Measurements from ENCODE around the gene ERO1B.
"Not testable (repeated sequence)": the region's sequence is repeated elsewhere in the genome, so short reads cannot be mapped to it uniquely, and the experiment has no call there.

The ERO1B gene, protein sequence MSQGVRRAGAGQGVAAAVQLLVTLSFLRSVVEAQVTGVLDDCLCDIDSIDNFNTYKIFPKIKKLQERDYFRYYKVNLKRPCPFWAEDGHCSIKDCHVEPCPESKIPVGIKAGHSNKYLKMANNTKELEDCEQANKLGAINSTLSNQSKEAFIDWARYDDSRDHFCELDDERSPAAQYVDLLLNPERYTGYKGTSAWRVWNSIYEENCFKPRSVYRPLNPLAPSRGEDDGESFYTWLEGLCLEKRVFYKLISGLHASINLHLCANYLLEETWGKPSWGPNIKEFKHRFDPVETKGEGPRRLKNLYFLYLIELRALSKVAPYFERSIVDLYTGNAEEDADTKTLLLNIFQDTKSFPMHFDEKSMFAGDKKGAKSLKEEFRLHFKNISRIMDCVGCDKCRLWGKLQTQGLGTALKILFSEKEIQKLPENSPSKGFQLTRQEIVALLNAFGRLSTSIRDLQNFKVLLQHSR

DNA sequence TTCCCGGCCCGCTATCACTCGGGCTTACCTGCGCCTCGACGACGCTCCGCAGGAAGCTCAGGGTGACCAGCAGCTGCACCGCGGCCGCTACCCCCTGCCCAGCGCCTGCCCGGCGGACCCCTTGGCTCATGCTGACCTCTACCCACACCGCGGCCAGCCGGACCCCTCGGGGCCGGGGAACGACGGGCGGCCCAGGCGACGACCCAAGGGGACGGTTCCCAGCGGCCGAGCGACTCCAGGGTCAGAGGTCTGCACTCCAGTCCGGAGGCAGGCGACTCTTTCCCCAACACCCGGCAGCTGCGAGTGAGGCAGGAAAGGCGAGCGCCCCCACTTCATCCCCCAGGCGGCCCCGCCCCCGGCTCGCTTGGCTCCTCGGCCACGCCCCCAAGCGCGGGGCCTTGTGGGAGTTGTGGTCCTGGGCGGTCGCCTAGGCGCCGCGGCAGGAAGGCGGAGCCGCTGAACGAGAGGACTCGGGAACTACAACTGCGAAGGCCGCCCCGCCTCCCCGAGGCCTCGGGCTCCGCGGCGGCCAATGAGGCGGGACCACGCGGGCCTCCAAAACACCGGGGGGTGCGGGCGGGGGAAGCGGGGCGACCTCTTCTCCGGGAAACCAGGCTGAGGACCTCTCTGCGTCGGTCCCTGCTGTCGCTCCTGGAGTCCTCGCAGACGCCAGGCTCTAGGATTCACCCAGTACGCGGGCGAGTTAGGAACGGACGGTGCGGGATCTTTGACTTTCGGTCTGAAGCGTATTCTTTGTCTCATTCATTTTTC, at the start of gene ERO1B:
TSS of gene ERO1B (minus strand) at position 305 of the 771 bp plus-strand sequence. CDS start at position 130, 175 bp downstream.
- DNase-seq (ENCODE audit: low read depth in 2 of 2, low spot score in 1 of 2), result peak; percentile 86 to 95

DNA sequence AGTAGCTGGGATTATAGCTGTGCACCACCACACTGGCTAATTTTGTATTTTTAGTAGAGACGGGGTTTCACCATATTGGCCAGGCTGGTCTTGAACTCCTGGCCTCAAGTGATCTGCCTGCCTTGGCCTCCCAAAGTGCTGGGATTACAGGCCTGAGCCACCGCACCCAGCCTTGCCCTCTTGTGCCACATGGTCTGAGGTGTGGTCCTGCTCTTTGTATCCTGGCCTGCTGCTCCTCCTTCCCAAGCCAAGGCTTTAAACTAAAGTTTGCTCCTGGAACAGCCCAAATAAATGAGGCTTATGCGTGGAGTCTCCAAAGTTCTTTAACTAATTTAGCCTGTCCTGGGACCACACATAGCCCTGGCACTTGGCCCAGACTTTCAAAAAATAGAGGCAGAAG, 49.7 kb upstream of the ERO1B start:
- DNase-seq (ENCODE audit: low read depth in 2 of 2, low spot score in 1 of 2), result not testable (repeated sequence)

DNA sequence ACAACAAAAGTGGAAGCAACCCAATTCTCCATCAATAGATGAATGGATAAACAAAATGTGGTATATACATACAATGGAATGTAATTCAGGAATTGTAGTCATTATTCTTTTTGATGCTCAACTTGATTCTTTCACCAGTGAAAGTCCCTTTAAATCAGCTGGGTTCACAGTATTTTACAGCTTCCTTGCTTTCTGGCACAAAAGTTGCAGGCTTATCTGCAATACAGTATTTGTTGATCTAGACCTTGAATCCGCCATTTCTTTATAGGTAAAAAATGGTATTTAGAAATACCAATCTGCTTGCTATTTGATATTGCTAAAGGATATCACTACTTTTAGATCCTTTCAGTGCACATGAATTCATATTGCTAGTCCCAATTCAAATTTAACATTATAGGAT, 44.7 kb upstream of the ERO1B start:
- DNase-seq (ENCODE audit: low read depth in 2 of 2, low spot score in 1 of 2), result no peak

DNA sequence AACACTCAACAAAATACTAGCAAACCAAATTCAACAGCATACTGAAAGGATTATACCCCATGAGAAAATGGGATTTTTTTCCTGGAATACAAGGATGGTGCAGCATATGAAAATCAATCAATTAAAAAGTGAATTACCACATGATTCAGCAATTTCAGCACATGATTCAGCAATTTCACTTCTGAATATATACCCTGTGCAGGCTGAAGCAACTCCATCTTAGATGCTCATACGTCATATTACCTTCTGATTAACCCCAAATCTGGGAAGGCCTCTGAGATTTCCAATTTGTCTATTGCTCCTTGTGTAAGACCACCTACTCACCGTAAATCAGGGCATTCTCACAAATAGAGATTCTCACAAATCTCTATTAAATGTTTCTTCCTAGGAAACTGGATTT, 43.8 kb upstream of the ERO1B start:
- no peak for DNase-seq (ENCODE audit: low read depth in 2 of 2, low spot score in 1 of 2)

DNA sequence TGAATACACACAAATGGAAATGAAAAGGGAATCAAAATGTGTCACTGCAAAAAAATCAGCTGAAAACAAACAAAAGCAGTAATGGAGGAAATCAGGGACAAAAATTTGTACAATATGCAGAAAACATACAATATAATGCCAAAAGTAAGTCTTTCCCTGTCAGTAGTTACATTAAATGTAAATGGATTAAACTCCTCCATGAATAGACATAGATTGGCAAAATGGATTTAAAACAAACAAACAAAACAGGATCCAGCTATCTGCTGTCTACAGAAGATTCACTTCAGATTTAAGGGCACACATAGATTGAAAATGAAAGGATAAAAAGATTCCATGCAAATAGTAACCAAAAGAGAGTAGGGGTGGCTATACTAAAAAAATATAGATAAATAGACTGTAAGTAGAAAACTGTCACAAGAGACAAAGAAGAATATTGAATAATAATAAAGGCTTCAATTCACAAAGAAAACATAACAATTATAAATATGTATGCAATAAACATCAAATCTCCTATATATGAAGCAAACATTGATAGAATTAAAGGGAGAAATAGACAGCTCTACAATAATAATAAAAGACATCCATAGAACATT, 42.2 kb upstream of the ERO1B start:
- DNase-seq (ENCODE audit: low read depth in 2 of 2, low spot score in 1 of 2), result no peak

DNA sequence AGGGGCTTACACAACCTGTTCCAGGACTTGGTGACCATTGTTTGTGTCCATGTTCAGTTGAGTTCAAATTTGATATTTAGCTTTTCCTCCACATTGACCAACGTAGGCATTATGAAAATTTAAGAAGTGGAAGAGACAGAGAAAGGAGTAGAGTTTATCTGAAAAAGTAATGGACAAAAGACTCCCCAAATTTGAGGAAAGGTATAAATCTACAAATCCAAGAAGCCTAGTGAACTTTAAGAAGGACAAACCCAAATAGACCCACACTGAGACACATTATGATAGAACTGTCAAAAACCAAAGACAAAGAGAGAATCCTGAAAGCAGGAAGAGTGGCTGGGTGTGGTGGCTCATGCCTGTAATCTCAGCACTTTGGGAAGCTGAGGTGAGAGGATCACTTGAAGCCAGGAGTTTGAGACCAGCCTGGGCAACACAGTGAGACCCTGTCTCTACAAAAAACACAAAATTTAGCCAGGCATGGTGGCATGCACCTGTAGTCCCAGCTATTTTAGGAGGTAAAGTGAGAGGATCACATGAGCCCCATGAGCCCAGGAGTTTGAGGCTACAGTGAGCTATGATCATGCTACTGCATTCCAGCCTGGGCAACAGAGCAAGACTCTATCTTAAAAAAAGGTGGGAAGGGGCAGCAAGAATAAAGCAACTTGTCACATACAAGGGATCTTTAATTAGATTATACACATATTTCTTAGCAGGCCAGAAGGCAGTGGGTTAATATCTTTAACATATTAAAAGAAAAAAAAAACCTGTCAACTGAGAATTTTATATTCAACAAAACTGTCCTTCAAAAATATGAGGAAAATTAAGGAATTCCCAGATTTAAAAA, 41.0 kb upstream of the ERO1B start:
- no peak for DNase-seq (ENCODE audit: low read depth in 2 of 2, low spot score in 1 of 2)

DNA sequence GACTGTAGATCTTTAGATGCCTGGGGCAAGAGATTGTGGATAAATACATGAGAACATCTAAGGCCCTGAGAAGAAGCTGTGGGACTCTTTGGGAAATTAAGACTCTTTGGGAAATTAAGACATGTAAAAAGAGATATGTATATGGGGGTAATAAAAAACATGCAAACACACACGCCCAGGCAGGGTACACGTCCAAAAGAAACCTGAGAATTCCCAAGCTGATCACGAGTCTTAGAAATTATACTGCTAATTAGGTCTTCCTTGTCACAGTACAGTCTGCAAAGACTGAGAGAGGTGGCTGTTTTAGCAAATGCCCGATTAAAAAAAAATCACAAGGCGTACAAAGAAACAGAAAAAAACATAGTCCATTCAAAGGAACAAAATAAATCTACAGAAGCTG, 39.3 kb upstream of the ERO1B start:
- DNase-seq (ENCODE audit: low read depth in 2 of 2, low spot score in 1 of 2), result no peak

DNA sequence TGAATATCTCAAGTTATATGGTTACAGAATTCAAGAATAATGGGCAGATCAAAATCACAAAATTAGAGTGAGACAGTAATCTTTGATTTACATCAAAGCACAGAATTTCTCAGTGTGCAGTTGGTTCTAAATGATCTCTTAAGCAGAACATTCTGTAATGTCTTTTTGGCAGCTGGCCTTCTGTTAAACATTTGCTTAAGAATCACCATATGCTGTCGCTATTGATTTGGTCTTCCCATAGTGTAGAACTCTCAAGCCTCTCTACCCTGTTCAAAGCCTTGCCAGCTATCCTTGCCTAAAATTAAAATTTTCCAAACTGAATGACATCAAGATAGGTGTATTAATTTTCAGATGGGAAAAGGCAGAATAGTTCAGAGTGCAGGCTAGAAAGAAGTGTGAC, 38.9 kb upstream of the ERO1B start:
- DNase-seq (ENCODE audit: low read depth in 2 of 2, low spot score in 1 of 2), result no peak

DNA sequence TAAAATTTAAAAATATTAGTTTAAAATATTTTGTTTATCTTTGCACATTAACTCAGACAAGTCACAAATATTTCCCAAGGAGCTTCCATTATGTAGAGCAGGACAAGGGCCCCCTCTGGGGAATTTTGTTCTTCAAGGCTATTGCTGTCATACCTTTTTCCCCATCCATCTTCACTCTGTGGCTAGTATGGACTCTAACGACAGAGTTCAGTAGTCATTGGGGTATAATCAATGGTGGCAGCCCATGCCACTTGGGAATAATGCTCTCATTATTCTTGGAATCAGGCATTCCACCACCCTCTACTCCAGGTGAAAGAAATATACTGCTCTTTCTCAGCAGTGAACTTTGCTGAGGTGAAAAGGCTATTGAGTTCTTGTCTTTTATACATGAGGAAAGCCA, 38.5 kb upstream of the ERO1B start:
- no peak for DNase-seq (ENCODE audit: low read depth in 2 of 2, low spot score in 1 of 2)

DNA sequence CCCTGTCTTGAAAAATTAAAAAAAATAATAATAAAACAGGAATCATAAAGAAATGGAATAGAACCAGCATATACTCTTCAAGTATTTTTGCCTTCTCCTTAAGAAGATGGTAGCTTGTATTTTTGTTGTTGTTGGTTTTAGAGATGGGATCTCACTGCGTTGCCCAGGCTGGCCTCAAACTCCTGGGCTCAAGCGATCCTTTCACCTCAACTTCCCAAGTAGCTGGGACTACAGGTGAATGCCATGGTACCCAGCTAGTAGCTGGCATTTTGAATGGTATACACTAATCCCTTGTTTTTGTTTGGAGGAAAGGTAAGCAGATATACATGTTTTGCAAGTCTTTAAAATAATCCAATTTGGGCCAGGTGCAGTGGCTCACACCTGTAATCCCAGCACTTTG, 34.7 kb upstream of the ERO1B start:
- DNase-seq (ENCODE audit: low read depth in 2 of 2, low spot score in 1 of 2), result no peak

DNA sequence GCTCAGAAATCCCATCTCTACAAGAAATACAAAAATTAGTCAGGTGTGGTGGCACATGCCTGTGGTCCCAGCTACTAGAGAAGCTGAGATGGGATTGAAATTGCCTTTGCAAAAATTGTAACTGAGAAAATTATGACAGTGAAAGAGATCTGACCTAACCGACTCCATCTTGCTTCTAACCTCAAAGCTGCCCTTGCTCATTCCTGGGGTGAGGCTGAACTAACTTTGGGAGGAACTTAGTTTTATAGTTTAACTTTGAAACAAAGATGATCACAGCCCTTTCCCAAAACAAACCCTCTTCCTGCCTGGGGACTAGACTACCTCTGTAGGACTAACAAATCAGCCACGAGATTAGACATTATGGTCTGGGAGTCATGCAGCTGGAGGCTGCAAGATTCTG, 33.8 kb upstream of the ERO1B start:
- no peak for DNase-seq (ENCODE audit: low read depth in 2 of 2, low spot score in 1 of 2)

DNA sequence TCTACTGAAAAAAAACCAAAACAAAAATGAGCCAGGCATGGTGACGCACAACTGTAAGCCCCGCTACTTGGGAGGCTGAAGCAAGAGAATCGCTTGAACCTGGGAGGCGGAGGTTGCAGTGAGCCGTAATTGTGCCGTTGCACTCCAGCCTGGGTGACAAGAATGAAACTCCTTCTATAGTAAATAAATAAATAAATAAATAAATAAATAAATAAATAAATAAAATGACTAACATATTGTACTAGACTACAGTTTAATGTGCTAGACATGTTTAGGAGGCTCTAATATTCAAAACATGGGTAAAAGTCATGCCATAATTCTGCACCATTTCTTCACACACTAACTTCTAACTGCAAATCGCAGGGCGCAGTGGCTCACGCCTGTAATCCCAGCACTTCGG, 33.3 kb upstream of the ERO1B start:
- DNase-seq (ENCODE audit: low read depth in 2 of 2, low spot score in 1 of 2), result no peak

DNA sequence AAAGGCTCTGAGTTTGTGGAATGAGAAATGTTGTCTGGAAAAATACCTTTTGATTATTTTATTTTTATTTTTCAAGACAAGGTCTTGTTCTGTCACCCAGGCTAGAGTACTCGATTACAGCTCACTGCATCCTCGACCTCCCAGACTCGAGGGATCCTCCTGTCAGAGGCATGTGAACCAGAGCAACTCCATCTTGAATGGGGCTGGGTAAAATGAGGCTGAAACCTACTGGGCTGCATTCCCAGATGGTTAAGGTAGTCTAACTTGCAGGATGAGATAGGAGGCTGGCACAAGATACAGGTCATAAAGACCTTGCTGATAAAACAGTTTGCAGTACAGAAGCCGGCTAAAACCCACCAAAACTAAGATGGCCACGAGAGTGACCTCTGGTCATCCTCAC, 32.3 kb upstream of the ERO1B start:
- DNase-seq (ENCODE audit: low read depth in 2 of 2, low spot score in 1 of 2), result not testable (repeated sequence)

DNA sequence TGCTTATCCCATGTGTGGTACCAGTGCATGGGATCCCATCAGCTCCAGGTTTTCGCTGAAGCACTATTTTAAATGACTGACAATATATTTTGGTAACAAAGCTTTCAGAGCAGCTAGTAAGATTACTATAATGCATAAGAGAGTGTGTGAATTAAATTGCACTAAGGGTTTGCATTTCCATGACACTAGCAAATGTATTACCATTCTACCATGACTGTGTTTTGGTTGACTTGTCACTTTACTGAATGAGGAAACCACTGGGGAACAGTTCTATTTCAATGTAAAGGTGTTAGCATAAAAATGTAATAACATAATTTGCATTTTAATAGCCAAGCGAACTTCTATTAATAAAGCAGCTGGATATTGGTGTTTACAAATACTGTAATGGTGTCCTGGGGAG, 31.7 kb upstream of the ERO1B start:
- DNase-seq (ENCODE audit: low read depth in 2 of 2, low spot score in 1 of 2), result no peak

DNA sequence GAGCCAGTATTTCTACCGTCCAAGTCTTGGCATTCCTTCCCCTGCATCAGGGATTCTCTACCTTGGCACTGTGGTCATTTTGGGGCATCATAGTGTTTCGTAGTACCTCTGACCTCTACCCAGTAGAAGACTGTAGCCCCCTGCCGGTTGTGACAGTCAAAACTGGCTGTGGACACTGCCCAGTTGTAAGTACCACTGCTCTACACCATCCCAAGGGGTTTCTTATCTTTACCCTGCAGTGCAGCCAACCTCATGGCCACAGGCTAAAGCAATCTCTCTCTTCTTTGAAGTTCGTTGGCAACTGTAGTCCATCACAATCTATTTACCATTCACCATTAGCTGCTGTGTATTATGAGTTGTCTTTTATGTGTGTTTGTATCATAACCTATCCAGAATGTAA, 29.3 kb upstream of the ERO1B start:
- no peak for DNase-seq (ENCODE audit: low read depth in 2 of 2, low spot score in 1 of 2)

DNA sequence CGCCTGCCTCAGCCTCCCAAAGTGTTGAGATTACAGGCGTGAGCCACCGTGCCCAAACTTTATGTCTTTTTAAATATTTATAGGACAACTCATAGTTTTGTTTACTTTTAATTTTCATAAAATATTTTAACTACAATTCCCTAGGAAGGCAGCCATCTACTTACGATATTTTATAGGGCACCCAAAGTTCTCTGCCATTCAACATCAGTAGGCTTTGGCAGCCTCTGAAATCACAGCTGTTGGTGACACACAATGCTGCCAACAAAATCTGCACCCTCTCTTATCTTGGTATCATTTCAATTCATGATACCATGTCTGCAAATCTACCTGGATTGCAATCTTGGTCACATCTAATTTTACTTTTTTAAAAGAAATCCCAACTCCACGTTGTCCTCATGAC, 27.1 kb upstream of the ERO1B start:
- DNase-seq (ENCODE audit: low read depth in 2 of 2, low spot score in 1 of 2), result no peak

DNA sequence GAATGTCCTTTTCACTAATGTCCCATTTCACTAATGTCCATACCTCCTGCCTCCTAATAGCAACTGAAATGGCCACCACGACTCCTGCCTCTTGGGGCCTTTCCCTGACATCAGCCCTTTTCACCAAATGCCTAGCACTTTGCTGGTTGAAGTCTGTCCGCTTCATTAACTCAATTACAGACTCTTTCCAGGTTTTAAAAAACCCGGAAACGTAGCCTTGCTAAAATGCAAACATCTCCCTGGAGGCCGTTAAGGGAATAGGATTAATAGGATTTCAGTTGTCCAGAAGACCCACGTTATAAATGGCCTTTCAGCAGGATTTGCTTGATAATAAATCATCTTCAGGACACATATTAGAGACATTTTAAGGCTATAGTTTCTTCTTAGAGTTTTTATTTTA, 25.7 kb upstream of the ERO1B start:
- no peak for DNase-seq (ENCODE audit: low read depth in 2 of 2, low spot score in 1 of 2)

DNA sequence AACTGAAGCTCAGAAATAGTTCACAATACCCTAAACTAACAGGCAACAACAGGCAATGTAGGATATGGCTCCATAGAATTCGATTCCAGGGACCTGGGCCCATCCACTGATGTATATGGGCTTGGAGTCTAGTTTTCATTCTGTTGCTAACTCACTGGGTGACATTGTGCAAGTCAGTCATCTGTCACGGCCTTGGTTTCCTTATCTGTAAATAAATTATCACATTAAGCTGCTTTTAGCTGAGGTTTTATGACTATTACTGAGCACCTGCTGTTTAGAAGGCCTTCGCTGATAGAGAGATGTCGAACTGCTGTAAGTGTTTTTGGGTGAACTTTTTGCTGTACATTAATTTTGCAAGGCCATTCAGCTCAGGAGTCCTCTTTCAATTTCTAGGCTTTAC, 22.9 kb upstream of the ERO1B start:
- no peak for DNase-seq (ENCODE audit: low read depth in 2 of 2, low spot score in 1 of 2)

DNA sequence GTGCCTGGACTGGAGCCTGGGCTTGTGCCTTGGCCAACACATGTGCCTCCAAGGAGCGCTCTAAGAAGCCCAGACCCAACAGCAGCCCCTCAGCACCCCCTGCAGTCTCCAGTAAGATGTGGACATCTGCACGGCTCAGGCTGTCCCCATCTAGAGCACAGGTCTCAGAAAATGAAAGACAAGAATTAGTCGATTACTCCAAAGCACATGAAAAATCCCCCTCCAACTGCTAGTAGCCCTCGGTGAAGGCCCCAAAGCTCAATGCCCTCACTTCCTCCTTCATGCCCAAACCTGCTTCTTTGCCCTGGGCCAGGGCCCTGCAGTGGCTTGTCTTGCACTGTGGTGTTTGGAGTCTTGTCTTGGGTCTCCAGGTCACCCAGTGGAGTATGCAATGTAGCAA, 21.9 kb upstream of the ERO1B start:
- no peak for DNase-seq (ENCODE audit: low read depth in 2 of 2, low spot score in 1 of 2)

DNA sequence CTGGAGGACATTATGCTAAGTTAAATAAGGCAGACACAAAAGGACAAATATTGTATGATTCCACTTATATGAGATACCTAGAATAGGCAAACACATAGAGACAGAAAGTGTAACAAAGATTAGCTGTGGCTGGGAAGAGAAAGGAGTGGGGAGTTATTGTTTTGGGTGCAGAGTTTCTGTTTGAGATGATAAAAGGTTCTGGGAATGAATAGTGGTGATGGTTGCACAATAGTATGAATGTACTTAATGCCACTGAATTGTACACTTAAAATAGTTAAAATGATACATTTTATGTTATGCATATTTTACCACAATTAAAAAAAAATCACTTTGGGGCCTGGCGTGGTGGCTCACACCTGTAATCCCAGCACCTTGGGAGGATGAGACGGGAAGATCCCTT, 21.2 kb upstream of the ERO1B start:
- no peak for DNase-seq (ENCODE audit: low read depth in 2 of 2, low spot score in 1 of 2)

DNA sequence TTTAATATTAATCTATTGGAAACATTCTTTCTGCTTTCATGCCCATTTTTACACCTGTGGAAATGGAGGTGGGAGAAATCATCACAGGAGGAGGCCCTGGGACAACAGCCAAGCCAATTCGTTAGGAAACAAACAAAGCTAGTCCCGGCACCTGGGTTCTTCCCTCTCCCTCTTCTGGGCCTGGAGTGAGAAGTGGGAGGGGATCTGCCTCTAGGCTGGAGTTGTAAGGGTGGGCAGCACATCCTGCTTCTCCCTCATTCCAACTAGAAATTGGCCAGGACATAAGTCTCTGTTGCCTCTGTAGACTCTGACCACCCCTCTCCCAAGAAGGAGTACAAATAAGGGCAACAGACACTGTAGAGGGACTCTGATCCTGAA, 20.2 kb upstream of the ERO1B start:
- no peak for DNase-seq (ENCODE audit: low read depth in 2 of 2, low spot score in 1 of 2)
